ENCODE data around the gene NRM.

The NRM gene

DNA sequence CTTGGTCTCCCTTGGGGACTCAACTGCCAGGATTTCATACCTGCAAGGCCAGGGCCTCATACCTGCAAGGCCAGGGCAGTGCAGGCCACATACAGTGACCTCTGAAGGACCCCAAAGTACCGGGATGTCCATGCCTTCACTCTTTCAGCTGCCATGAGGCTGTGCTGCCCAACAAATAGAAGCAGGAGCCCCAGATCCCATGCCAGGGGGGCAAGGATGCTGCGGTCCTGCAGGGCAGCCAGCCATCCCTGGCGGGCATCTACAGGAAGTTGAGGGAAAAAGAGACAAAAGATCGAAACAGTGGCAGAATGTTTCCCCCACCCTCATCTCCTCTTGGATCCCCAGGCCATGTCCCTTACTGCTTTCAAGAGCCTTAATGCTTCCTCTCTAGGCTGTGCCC, 799 bp downstream of the NRM start:
- no peak for DNase-seq

DNA sequence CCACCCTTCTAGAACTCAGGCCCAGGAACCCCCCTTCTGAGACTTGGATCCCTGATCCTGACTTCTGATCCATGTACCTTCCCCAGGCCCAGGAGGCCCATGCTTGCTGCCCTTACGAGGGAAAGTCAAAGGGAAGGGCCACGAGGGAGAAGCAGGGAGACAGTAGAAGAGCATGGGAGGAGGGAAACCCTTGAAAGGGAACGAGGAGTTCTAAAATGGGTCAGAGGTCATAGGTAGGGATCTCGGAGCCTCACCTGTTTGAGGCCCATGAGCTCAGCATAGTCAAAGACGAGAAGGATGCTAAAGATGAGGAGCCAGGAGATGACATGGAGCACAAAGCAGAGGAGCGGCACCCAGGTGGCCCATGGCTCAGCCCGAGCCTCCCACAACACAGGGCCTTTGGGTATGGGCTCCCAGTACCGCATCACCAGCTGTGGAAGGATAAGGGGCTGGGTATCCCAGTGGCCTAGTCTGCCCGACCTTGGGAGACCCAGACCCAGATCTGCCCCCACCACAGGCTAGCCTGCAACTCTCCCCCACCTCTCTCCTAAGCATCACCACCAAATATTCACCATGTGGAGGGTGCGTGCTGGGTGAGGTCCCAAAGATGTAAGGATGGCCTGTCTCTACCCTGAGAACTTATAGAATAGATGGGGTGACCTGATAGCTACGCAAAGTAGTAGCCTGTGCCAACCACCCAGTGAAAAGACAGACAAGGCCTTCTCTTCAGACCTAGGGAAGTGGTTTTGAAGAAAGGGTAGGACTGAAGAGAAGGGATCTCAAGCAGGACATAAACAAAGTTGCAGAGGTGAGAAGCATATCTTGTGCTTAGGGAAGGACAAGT, 1.5 kb downstream of the NRM start:
- no peak for DNase-seq

GRCh38 chr6:30688569-30688968, 2.2 kb downstream of the NRM start:
- DNase-seq: no peak

GRCh38 chr6:30687659-30688431, 2.9 kb downstream of the NRM start:
- peak in 7 of 51 donors; percentile 4 to 41 (median 16) for DNase-seq

DNA sequence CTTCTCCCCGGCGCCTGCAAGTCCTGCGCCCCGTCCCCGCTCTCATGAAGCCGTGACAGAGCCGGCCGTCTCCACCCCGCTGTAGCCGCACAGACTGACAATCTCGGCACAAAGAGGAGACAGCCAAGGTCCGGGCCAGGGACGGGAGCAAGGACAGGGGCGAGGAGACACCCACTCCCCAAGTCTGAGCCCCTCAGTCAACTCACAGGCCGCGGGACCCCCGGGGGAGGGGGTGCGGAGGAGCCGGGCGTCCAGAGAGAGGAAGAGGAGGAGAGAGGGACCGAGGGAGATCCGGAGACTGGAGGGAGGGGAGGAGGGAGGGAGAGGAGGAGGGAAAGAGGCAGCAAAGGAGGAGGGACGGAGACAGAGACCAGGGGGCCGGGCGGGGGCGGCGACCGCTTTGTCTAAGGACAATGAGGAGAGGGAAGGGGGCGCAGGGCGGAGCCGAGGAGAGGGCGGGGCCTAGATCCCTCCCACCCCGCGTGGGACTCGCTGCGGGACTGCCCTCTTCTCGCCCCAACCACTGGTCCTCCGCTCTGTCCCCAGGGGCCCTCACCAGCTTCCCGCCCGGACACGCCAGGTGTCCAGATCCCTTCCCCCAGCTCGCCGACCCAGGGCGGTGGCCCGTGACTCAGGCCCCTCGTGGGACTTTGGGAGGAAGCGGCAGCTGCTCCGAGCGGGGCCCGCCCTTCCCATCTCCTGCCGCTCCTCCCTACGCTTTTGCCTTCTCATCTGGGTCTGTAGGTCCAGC, 3.7 kb downstream of the NRM start:
- peak in 45 of 51 donors; percentile 21 to 84 (median 58) for DNase-seq

GRCh38 chr6:30686009-30686907, 4.5 kb downstream of the NRM start, which contains the start of gene PPP1R18:
PPP1R18 (minus strand) TSS chr6:30686645; CDS start chr6:30686018, 627 bp downstream.
- DNase-seq: peak in 40 of 51 donors; percentile 16 to 78 (median 42)

GRCh38 chr6:30685157-30686008, 5.4 kb downstream of the NRM start:
- no peak for DNase-seq

- peak in 12 of 51 donors; percentile 9 to 34 (median 19) for DNase-seq
These were observed 6.2 kb downstream of the NRM start for GRCh38 chr6:30684386-30685156.

GRCh38 chr6:30683980-30684338, 6.8 kb downstream of the NRM start:
- DNase-seq: no peak

DNA sequence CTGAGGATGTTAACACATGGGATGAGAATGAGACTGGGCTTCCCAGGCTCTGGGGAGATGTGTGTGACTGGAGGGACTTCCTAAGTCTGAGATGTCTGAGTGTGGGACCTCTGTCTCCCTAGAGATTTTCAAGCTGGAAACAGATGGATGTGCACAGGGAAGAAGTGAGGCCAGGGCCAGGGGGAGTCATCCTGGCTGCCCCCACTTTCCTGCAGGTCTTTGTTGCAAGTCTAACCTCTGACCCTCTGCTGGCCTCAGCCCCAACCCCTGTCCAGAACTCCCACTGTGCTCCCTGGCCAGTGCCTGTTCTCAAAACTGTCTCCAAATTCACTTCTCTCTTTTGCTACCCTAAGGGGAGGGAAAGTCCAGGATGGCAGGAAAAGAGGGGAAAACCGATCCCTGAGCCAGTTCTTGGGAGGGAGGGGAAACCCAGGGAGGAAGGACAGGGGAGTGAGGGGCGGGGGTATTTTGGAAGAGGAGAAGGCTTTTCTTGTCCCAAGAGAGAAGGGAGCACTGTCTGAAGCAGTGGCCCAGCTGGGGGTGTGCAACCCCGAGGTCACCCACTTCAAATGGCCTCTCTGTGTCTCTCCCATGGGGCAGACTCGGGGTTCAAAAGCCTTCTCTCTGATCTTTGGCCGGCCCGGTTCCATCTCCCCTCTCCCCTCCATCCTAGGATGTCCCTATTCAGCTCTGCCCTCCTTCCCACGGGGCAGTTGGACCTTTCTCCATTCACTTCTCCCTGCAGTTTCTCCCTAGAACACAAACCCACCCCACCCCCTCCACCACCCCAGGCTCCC, 7.4 kb downstream of the NRM start:
- peak in 2 of 51 donors; percentile 8 to 13 for DNase-seq

DNA sequence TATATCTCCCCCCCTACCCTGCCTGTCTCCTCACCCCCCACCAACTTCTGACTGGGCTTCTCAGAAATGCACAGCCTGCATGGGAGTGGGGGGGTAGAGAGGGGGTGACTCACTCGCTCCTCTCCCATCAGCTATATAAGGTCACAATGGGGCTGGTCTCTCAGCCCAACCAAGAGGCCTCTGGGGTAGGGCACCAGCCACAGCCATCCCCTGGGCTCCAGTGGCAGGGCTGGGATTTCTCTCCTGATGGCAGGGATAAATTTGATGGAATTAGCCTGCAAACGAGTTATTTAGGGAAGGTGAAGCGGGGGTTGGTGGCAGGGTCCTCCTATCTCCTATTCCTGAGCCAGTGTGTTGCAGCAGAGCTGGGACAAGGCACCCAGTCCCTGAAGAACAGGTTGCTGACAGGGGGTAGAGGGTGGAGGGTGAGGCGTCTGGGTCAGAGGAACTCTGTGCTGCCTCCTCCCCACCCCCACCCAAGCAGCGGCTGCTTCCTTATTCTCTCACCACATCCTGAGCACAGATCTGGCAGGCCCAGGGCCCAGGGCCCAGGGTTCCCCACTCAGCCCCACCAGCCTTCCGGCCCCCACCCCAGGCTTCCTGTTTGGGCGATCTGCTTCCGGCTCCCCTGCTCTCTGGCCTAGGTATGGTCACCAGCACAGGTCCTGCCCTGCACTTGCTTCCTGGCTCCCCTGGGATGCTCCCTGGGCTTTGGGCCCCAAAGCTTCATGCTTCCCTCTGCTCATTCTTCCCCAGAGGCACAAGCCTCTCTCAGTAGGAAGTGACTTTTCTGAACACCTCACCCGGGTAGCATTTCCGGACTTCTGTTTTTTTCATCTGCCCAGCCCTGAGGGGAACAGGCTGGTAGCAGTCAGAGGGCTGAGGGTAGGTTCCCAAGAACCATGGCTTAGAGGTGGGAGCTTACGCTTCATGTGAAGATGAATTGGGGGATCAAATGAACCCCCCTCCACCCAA, 8.4 kb downstream of the NRM start:
- peak in 37 of 51 donors; percentile 7 to 66 (median 31) for DNase-seq

DNA sequence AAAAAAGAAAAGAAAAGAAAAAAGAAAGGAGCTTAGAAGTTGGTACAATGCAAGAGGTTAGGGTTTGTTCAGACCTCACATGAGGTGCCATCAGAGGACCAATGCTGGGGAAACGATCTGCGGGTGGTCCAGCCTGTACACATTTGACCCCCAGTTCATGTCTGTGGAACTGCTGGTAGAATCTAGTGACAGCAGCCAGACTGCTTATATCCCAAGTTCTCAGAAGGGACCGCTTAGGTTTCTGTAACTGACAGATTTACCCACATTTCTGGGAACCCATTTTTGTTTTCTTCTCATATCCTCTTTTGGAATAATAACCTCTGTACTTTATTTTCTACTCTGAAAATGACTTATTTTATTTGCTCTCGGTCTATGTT, 9.0 kb downstream of the NRM start:
- DNase-seq: no peak

GRCh38 chr6:30679765-30680535, 10.8 kb downstream of the NRM start:
- DNase-seq: no peak

DNA sequence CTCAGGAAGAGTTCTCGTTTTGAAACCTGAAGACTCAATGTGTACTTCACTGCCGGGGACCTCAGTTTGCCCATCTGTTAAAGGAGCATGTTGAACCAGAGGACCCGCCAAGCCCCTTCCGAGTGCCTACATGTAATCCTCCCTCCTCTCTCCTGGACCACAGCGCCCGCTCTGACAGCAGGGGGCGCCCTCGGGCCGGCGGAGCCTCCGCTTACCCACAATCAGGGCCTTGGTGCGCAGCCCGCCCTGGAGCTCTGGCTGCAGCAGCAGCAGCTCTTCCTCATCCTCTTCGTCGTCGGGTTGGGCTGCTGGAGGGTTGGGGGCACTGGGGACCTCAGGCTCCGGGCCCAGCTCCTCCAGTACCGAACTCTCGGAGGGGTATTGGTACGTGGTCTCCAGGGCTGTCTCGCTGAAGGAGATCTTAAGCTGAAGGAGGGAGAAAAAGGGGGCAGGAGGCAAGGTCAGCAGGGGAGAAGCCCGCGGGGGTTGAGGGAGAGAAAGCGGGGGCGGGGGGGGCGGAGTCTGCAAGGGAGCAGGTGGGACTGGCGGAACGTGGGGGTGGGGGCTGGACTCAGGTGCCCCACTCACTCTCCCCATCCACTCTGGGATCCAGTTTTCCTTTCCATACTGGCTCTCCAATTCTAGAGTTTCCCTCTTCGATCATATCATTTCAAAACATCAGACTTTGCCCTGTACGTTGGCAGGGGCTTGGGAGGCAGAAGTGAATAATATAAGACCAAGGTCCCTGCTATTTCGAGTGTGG, 11.6 kb downstream of the NRM start:
- DNase-seq: peak in 50 of 51 donors; percentile 16 to 90 (median 66)

- DNase-seq: no peak
These were observed 14.0 kb downstream of the NRM start for GRCh38 chr6:30676660-30677285.
